ENCODE results near the gene HTR3A.

Gene HTR3A

GRCh38 chr11:113951537-113951936 is 23.4 kb upstream of the HTR3A start:
- no peaks in the 10 kb centered on the region for H3K36me3 ChIP-seq (ENCODE audit: control insufficient read depth, insufficient read depth, low read length)
- no peak overlapping the region for H3K9ac ChIP-seq (ENCODE audit: low read length)
- no peaks in the 10 kb centered on the region for H3K4me1 ChIP-seq (ENCODE audit: control insufficient read depth, insufficient read depth, low read length)
- no peaks in the 10 kb centered on the region for H3K27me3 ChIP-seq (ENCODE audit: control insufficient read depth, insufficient read depth, low read length)
- H3K27ac ChIP-seq (ENCODE audit: low read depth, low read length) = no peak overlapping the region
- no peak overlapping the region for H3K4me3 ChIP-seq (ENCODE audit: low read length)

DNA sequence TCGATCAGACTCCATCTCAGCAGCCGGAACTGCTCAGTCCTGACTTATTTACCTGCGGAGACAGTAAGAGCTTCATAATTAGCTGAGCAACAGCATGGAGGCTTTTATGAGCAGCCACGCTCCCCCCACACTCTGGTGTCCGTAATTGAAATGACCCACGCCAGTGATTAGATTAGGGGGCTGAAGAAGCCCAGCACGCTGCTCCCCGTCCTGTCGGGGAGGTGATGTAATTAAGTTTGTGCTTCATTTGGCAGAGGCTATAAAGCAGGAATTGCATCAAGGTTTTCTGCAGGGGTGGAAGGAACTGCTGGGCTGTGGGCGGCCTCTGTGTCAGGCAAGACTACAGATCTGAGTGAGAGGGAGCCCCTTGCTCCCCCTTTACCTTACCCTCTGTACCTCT is 22.8 kb upstream of the HTR3A start:
- H3K27ac ChIP-seq (ENCODE audit: low read depth, low read length) = no peak overlapping the region
- H3K4me3 ChIP-seq (ENCODE audit: low read length) = no peak overlapping the region
- H3K27me3 ChIP-seq (ENCODE audit: control insufficient read depth, insufficient read depth, low read length) = no peaks in the 10 kb centered on the region
- H3K4me1 ChIP-seq (ENCODE audit: control insufficient read depth, insufficient read depth, low read length) = no peaks in the 10 kb centered on the region
- no peak overlapping the region for H3K9ac ChIP-seq (ENCODE audit: low read length)
- no peaks in the 10 kb centered on the region for H3K36me3 ChIP-seq (ENCODE audit: control insufficient read depth, insufficient read depth, low read length)

DNA sequence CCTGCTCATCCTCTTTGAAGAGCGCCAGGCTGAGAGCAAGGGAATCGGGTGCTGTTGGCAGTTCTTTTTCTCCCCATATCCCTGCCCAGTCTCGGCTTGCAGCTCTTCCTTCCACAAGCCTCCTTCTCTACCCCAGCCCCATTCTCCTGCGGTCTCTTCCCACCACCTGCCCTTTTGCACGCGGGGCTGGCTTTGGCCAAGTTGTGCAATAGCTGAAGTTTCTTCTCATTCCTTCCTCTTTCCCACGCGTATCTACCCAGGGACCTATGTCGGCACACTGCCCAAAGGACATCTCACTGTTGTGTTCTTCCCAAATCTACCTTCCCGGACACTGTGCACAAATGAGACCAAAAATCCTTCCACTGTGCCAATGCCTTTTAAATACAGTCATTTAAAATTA is 22.3 kb upstream of the HTR3A start:
- H3K4me1 ChIP-seq (ENCODE audit: control insufficient read depth, insufficient read depth, low read length) = no peaks in the 10 kb centered on the region
- no peak overlapping the region for H3K4me3 ChIP-seq (ENCODE audit: low read length)
- no peaks in the 10 kb centered on the region for H3K27me3 ChIP-seq (ENCODE audit: control insufficient read depth, insufficient read depth, low read length)
- H3K27ac ChIP-seq (ENCODE audit: low read depth, low read length) = no peak overlapping the region
- H3K36me3 ChIP-seq (ENCODE audit: control insufficient read depth, insufficient read depth, low read length) = no peaks in the 10 kb centered on the region
- H3K9ac ChIP-seq (ENCODE audit: low read length) = no peak overlapping the region

- H3K27me3 ChIP-seq (ENCODE audit: control insufficient read depth, insufficient read depth, low read length) = no peaks in the 10 kb centered on the region
- H3K27ac ChIP-seq (ENCODE audit: low read depth, low read length) = no peak overlapping the region
- H3K4me3 ChIP-seq (ENCODE audit: low read length) = no peak overlapping the region
- H3K4me1 ChIP-seq (ENCODE audit: control insufficient read depth, insufficient read depth, low read length) = no peaks in the 10 kb centered on the region
- no peaks in the 10 kb centered on the region for H3K36me3 ChIP-seq (ENCODE audit: control insufficient read depth, insufficient read depth, low read length)
- no peak overlapping the region for H3K9ac ChIP-seq (ENCODE audit: low read length)
Measured at GRCh38 chr11:113954235-113954634, 20.7 kb upstream of the HTR3A start.

DNA sequence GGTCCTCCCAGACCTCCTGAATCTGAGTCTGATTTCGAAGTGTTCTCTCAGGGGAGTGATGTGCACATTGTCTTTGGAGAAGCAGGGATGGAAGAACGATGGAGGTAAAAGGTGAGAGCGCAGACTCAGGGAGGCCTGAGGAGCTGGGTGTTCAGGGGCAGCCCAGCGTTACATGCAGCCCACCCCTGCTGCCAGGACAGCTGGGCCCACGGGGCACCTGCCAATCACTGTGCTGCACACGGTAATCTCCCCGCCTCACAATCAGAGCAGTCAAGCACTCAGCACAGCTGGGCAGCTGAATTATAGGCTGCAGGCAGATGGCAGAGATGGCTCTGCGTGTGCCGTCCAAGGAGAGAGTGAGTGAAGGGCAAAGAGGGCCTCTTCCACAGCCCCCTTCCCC is 17.9 kb upstream of the HTR3A start:
- H3K9ac ChIP-seq (ENCODE audit: low read length) = no peak overlapping the region
- no peaks in the 10 kb centered on the region for H3K4me1 ChIP-seq (ENCODE audit: control insufficient read depth, insufficient read depth, low read length)
- no peaks in the 10 kb centered on the region for H3K27me3 ChIP-seq (ENCODE audit: control insufficient read depth, insufficient read depth, low read length)
- H3K27ac ChIP-seq (ENCODE audit: low read depth, low read length) = no peak overlapping the region
- H3K36me3 ChIP-seq (ENCODE audit: control insufficient read depth, insufficient read depth, low read length) = no peaks in the 10 kb centered on the region
- H3K4me3 ChIP-seq (ENCODE audit: low read length) = no peak overlapping the region

DNA sequence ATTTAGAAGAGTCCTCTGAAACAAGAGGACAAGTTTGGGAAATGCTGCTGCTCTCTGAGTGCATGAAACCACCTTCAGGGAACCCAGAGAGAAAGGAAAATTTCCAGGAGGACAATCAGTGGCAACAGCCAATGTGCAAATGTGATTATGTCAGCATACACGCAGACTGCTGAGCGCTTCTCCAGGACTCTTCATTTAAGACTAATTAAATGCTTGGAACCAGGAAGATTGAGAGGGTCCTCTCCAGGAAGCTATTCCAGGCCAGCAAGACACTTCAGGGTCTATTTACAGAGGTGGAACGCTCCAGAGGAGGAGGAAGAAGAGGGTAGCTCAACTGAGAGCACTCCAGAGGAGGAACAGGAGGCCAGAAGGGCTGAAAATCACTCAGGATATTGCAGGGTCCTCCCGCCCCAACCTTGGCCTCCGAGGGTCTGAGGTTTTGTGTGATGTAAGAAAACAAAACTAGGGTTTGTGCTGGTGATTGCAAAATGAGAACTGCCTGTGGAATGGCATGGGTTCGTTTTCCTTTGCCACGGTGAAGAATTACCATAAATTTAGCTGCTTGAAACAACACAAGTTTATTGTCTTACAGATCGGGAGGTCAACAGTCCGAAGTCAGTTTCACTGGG is 14.1 kb upstream of the HTR3A start:
- Histone ChIP-seq H3K36me3 (ENCODE audit: control insufficient read depth, insufficient read depth, low read length) (no peaks in the 10 kb centered on the region), H3K4me1 (ENCODE audit: control insufficient read depth, insufficient read depth, low read length) (no peaks in the 10 kb centered on the region), H3K9ac (ENCODE audit: low read length) (no peak overlapping the region), H3K27ac (ENCODE audit: low read depth, low read length) (no peak overlapping the region), H3K27me3 (ENCODE audit: control insufficient read depth, insufficient read depth, low read length) (no peaks in the 10 kb centered on the region), H3K4me3 (ENCODE audit: low read length) (no peak overlapping the region)

- H3K9ac ChIP-seq (ENCODE audit: low read length) = no peak overlapping the region
- H3K4me3 ChIP-seq (ENCODE audit: low read length) = no peak overlapping the region
- H3K27ac ChIP-seq (ENCODE audit: low read depth, low read length) = no peak overlapping the region
- H3K36me3 ChIP-seq (ENCODE audit: control insufficient read depth, insufficient read depth, low read length) = no peaks in the 10 kb centered on the region
- no peaks in the 10 kb centered on the region for H3K4me1 ChIP-seq (ENCODE audit: control insufficient read depth, insufficient read depth, low read length)
- H3K27me3 ChIP-seq (ENCODE audit: control insufficient read depth, insufficient read depth, low read length) = no peaks in the 10 kb centered on the region
Measured at GRCh38 chr11:113967361-113967760, 7.5 kb upstream of the HTR3A start.

DNA sequence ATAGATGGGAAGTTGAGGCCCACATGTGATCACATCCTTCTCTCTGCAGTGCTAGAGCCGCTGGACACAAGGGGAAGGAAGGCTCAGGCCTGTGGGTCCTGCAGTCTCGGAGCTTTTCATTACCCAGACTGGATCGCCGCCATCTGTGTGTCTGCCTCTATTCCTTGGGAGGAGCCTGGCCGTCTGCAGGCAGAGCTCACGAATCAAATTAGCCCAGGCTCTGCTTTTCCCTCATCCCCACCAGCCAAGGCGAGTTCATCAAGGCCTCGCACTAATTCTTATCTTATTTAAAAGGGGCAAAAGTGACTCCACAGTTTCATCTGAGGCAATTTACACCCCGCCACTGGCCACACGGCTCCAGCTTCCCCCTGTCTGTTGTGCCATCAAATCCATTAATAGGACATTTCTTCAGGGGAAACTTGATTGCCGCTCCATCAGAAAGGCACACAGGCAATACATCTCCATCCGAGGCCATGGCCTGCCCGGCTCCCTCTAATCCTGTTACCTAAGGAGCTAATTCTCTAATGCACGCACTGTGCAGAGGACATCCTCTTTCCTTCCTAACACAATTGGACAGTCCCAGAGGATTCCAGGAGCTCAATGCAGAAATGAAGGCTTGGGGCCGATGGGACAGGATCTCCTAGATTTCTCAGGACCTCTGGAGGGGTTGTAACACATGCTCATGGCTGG is 3.3 kb upstream of the HTR3A start:
- Histone ChIP-seq H3K4me1 (ENCODE audit: control insufficient read depth, insufficient read depth, low read length) (no peaks in the 10 kb centered on the region), H3K27ac (ENCODE audit: low read depth, low read length) (no peak overlapping the region), H3K4me3 (ENCODE audit: low read length) (no peak overlapping the region), H3K9ac (ENCODE audit: low read length) (no peak overlapping the region), H3K36me3 (ENCODE audit: control insufficient read depth, insufficient read depth, low read length) (no peaks in the 10 kb centered on the region), H3K27me3 (ENCODE audit: control insufficient read depth, insufficient read depth, low read length) (peaks cover 4% of the 10 kb centered on the region)

GRCh38 chr11:113977071-113977490 is 2.2 kb downstream of the HTR3A start:
- Histone ChIP-seq H3K4me3 (ENCODE audit: low read length) (no peak overlapping the region), H3K9ac (ENCODE audit: low read length) (no peak overlapping the region), H3K36me3 (ENCODE audit: control insufficient read depth, insufficient read depth, low read length) (no peaks in the 10 kb centered on the region), H3K27ac (ENCODE audit: low read depth, low read length) (no peak overlapping the region), H3K4me1 (ENCODE audit: control insufficient read depth, insufficient read depth, low read length) (no peaks in the 10 kb centered on the region), H3K27me3 (ENCODE audit: control insufficient read depth, insufficient read depth, low read length) (peaks cover 4% of the 10 kb centered on the region)

DNA sequence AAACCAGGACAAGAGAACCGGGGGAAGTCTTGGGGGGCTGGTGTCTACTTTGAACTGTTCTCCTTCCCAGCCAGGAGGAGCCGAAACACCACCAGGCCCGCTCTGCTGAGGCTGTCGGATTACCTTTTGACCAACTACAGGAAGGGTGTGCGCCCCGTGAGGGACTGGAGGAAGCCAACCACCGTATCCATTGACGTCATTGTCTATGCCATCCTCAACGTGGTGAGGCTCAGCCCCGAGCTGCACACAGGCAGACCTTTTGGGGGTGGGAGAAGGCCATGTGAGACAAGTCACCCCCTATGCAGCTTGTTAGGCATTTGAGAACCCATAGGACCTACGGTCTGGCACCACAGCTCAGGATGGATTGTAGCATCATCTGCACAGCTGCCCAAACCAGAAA is 2.8 kb downstream of the HTR3A start:
- H3K36me3 ChIP-seq (ENCODE audit: control insufficient read depth, insufficient read depth, low read length) = no peaks in the 10 kb centered on the region
- no peaks in the 10 kb centered on the region for H3K4me1 ChIP-seq (ENCODE audit: control insufficient read depth, insufficient read depth, low read length)
- no peak overlapping the region for H3K4me3 ChIP-seq (ENCODE audit: low read length)
- H3K9ac ChIP-seq (ENCODE audit: low read length) = no peak overlapping the region
- H3K27me3 ChIP-seq (ENCODE audit: control insufficient read depth, insufficient read depth, low read length) = peaks cover 4% of the 10 kb centered on the region
- no peak overlapping the region for H3K27ac ChIP-seq (ENCODE audit: low read depth, low read length)

DNA sequence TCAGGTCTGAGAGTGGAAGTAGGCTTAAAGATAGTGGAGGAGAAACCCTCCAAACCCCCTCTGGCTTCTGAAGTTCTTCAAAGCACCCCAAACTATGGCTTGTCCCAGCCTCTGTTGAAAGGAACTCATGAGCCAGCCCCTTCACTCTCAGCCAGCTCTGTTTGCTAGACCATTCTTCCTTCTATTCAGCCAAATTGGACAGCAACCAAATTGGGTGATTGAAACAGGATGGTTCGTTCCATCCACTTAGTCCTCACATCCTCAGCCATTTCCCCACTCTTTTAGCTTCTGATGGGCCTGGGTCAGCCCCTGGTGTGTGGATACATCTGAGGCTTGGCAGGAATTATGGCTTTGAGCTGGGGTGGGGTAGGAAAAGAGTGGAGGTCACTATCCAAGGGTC is 4.5 kb downstream of the HTR3A start:
- Histone ChIP-seq H3K27me3 (ENCODE audit: control insufficient read depth, insufficient read depth, low read length) (peaks cover 4% of the 10 kb centered on the region), H3K9ac (ENCODE audit: low read length) (no peak overlapping the region), H3K4me1 (ENCODE audit: control insufficient read depth, insufficient read depth, low read length) (no peaks in the 10 kb centered on the region), H3K4me3 (ENCODE audit: low read length) (no peak overlapping the region), H3K27ac (ENCODE audit: low read depth, low read length) (no peak overlapping the region), H3K36me3 (ENCODE audit: control insufficient read depth, insufficient read depth, low read length) (no peaks in the 10 kb centered on the region)

DNA sequence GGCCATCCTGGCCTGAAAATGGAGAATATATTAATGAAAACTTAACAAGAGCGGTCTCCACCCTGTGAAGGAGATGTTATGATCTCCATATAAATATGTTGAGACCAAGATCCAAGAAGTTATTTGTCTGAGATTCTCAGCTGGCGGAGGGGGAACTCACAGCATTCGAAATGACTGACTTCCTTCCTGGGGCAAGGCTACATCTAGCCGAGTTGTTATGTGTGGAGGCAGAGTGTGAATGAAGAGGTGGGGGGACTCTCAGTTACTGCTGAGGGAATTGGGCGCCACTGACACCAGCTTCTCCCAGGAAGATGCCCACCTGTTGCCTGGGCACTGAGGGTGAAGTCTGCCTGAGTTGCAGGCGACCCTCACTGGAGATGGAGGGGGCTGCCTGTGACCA is 5.9 kb downstream of the HTR3A start:
- Histone ChIP-seq H3K9ac (ENCODE audit: low read length) (no peak overlapping the region), H3K4me1 (ENCODE audit: control insufficient read depth, insufficient read depth, low read length) (no peaks in the 10 kb centered on the region), H3K36me3 (ENCODE audit: control insufficient read depth, insufficient read depth, low read length) (no peaks in the 10 kb centered on the region), H3K4me3 (ENCODE audit: low read length) (no peak overlapping the region), H3K27me3 (ENCODE audit: control insufficient read depth, insufficient read depth, low read length) (no peaks in the 10 kb centered on the region), H3K27ac (ENCODE audit: low read depth, low read length) (no peak overlapping the region)

DNA sequence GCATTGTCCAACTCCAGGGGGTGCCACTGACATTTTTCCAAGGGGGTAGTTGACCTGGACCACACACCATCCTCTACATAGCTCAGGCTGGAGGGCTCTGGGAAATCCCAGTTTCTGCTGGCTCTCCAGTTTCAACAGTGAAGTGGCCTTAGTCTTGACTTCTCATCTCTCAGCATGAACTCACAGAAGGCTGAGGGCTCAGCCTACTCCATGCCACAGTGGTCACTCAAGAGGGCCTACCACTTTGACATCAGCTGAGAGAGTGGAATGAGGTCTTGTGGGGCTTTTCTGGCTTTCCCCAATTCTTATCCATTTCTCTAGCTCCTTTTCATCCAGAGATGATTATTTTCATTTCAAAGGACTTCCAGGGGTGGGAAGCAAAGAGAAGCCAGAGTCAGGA is 7.4 kb downstream of the HTR3A start:
- Histone ChIP-seq H3K4me3 (ENCODE audit: low read length) (no peak overlapping the region), H3K4me1 (ENCODE audit: control insufficient read depth, insufficient read depth, low read length) (no peaks in the 10 kb centered on the region), H3K27me3 (ENCODE audit: control insufficient read depth, insufficient read depth, low read length) (no peaks in the 10 kb centered on the region), H3K36me3 (ENCODE audit: control insufficient read depth, insufficient read depth, low read length) (no peaks in the 10 kb centered on the region), H3K27ac (ENCODE audit: low read depth, low read length) (no peak overlapping the region), H3K9ac (ENCODE audit: low read length) (no peak overlapping the region)

Data from rectal smooth muscle tissue (tissue), 1 donor.